Activated CD4-positive, alpha-beta T cell treated with anti-CD3 and anti-CD28 coated beads, Interleukin-2, Interleukin-4, amounts not matched to agents 100 ng/mL and 50 ng/mL, durations not matched to agents 16 hours and 8 hours (primary cell): Measurements from ENCODE around the gene SS18L1.
"Not testable (repeated sequence)": the region's sequence is repeated elsewhere in the genome, so short reads cannot be mapped to it uniquely, and the experiment has no call there.

ENCODE experiments used
- DNase-seq: peaks from one replicate; pipeline ENCODE4 v3.0.0-alpha.2; 2020; ENCODE audit warnings: low spot score

SS18L1 gene

GRCh38 chr20:62143081-62143956 is at the start of gene SS18L1, which contains the start of gene PSMA7:
TSS of gene SS18L1 (plus strand) at chr20:62143769. CDS start at chr20:62143821, 52 bp downstream.
TSS of gene PSMA7 (minus strand) at chr20:62143394. CDS start at chr20:62143303, 91 bp downstream.
- peak; percentile 82 for DNase-seq

- no peak for DNase-seq
These were observed 46.9 kb upstream of the SS18L1 start for GRCh38 chr20:62096421-62097380.

DNA sequence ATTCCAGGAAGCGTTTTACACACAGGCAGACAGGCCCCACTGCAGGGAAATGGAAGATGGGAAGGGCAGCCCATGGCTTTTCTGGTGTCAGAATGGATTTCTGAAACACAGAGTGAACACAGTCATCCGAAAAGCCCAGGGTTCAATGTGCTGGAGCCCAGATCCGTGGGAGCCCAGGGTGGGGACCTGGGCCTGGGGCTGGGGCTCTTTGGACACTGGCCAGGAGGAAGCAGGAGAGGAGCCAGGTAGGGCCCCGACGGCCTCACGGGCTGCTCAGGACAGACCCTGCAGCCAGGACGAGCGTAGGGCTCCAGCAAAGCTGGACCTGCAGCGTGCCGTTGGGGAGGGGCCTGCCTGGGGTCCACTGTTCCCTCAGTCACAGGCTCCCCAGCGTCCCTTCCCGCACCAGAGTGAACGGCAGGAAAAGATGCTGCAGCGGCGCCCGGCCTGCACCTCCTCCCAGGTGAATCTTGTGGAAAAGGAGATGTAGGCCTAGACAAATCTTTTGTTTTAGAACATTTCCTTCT is 45.6 kb upstream of the SS18L1 start:
- DNase-seq: no peak

GRCh38 chr20:62101078-62101477 is 42.5 kb upstream of the SS18L1 start:
- DNase-seq: no peak

GRCh38 chr20:62103508-62104233 is 39.9 kb upstream of the SS18L1 start:
- no peak for DNase-seq

DNA sequence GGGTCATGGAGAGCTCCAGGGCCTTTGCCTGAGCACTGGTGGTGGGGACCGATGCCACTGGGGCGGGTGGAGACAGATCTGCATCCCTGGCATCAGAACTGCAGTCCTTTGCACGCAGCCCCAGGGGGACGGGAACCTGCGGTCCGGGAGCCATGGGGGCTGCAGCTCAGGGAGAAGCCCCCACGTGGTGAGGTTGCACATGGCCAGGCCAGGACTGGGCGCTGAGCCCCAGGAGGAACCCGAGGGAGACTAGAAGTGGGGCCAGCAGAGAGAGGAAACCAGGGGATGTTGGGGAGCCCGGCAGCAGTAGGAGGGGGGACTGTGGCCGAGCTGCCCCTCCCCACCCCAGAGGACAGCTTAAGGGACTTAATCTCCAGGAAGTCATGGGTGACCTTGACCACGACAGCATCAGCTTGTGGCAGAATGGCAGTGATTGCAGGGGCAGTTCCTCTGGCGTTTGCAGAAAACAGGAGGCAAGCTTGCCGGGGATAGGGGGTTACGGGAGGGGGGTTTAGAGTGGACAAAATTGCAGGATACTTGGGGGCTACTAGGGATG is 39.3 kb upstream of the SS18L1 start:
- no peak for DNase-seq

DNA sequence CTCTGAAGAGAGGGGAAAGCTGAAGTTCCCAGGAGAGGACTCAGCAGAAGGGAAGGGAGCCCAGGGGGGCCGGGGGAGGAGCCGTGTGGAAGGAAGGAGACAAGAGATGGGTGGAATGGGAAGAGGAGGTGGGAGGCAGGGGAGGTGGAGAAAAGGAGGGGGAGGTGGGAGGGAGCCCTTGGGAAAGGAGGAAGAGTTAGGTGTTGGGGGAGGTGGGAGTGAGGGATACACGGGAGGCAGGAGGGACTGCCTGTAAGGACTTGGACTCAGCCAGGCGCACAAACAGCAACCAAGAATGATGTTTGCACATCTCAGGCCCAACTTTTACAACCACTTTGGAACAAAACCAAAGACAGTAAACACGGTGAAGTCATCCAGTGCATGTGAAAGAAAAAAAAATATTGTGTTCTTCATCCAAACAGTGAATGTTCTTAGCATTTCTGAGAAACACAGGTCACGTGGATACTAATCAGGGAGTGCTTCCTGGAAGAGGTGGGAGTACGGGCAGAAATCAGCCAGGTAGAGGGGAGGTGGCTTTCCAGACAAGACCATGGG is 38.7 kb upstream of the SS18L1 start:
- DNase-seq: no peak

GRCh38 chr20:62105592-62105991 is 38.0 kb upstream of the SS18L1 start:
- DNase-seq: no peak

DNA sequence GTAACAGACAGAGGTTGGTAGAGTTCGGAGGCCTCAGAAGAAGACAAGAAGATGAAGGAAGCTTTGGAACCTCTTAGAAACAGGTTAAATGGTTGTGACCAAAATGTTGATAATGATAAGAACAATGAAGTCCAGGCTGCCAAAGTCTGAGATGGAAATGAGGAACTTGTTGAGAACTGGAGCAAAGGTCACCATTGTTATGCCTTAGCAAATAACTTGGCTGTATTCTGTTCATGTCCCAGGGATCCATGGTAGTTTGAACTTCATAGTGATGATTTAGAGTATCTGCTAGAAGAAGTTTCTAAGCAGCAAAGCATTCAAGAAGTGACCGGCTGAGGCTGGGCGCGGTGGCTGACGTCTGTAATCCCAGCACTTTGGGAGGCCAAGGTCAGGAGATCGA is 32.4 kb upstream of the SS18L1 start:
- DNase-seq: no peak

- DNase-seq: no peak
These were observed 31.2 kb upstream of the SS18L1 start for GRCh38 chr20:62112368-62112767.

DNA sequence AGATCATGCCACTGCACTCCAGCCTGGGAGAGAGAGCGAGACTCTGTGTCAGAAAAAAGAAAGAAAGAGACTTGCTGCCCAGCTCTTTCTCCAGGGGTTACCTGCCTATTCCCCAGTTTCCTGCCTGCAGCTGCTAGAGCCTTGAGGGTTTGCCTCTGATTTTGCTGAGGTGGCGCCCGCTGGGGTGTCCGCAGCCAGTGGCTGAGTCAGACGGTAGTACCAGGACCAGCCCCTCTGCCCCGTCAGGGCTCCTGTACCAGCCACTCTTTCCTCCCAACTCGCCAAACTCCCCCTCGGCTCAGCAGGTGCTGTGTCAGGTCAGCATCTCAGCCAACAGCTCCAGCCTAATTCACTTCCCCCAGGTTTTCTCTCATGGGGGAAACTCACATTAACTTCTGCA is 28.7 kb upstream of the SS18L1 start:
- DNase-seq: no peak

- DNase-seq: not testable (repeated sequence)
These were observed 27.7 kb upstream of the SS18L1 start for GRCh38 chr20:62115800-62116407.

DNA sequence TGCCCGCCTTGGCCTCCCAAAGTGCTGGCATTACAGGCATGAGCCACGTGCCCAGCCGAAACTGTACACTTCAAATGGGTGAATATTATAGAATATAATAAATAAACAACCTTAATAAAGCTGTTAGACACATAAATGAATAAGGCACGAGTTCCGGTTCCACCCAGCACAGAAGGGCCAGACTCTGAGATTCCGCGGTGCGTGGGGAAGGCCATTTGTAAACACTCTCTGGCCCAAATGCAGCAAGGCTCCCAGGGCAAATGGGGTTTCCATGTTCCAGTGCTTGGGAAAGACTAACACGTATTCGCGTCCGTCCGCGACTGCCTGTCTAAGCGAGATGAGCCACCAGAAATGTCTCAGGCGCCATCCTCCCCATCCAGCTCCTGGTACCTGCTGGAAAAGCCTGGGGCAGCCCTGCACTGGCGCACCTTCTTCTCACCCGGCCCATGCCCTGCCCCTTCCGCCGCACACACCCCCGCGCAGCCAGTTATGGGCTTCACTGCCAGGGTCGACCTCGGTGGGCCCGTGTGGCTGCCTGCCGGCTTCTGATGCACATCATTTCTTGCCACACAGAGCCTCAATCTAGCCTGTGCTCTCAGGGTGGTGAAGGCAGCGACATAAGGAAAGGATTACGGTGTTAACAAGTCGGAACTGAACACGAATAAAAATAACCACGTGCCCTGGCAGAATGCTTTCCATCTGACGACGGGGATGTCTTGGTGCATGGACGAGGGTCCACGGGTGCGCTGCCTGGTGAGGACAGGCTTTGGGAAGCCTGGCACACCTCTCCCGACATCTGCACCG is 26.8 kb upstream of the SS18L1 start:
- DNase-seq: no peak

DNA sequence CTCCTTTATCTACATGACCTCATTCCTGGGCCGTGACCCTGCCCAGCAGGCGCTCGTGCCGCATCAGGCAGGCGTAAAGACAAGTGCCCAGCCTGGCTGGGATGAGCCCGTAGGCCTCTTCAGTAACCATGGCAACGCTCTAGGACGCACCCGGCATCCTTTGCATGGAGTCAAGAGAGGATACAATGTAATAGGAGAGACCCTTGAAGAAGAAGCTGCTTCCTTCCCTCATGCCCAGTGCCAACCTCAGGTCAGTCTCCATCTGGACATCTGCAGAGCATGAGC is 26.3 kb upstream of the SS18L1 start:
- no peak for DNase-seq

DNA sequence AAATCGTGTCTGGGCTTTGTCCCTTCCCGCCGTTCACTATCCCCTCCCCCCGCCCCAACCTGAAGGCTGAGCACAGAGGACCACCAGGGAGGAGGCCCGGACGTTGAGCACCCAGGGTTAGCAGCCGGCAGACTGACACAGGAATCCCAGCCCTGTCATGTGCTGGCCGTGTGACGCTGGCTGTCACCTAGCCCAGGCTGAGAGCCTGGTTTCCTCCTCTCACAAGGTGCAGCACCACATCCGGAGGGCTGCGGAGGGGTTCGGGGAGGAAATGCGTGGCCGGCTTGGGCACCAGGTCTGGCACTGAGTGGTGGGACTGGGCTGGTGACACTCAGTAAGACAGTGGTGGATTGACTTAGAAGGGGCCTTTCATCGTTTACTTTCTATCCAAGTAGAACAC is 25.9 kb upstream of the SS18L1 start:
- DNase-seq: peak; percentile 43

- DNase-seq: no peak
These were observed 25.2 kb upstream of the SS18L1 start for GRCh38 chr20:62118113-62119043.

GRCh38 chr20:62119115-62119514 is 24.5 kb upstream of the SS18L1 start:
- DNase-seq: no peak

GRCh38 chr20:62119591-62120364 is 23.8 kb upstream of the SS18L1 start:
- no peak for DNase-seq
